ENCODE data around the gene OTOGL. TPM values are rescaled to one million over a fixed set of nuclear protein-coding genes. Genes with fewer than 3 reads are reported as not detected.

OTOGL gene
- total RNA-seq, 1 donor from 2014 or later, result not detected

DNA sequence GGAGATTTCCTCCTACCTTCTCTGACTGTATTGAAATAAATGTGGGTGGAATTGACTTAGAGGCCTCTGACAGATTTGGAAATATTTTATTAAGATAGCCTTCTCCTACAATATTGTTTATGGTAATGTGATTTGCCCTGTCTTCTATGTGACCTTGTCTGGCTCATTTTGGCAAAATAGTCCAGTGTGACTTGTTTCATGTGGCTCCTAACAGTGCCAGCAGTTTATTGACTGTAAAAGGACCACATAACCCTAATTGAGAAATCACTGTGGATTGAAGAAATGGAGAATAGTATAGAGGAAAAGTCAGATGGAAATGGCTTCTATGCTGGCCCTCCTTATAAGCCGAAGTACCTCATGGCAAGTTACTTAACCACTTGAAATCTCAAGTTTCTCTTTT lies 173.8 kb downstream of the OTOGL start:
- Mint-ChIP-seq H3K4me1 (no peaks in the 10 kb centered on the region), H3K27ac (no peak overlapping the region), H3K36me3 (ENCODE audit: low read depth) (no peaks in the 10 kb centered on the region), H3K4me3 (no peak overlapping the region), H3K27me3 (peaks cover 2% of the 10 kb centered on the region), H3K9me3 (no peaks in the 10 kb centered on the region)
- ATAC-seq (ENCODE audit: low read depth) (no peak), DNase-seq (no peak)
- ChIA-PET POLR2A (no interaction called here), CTCF (no interaction called here)
- TF ChIP-seq, protein P1, sequence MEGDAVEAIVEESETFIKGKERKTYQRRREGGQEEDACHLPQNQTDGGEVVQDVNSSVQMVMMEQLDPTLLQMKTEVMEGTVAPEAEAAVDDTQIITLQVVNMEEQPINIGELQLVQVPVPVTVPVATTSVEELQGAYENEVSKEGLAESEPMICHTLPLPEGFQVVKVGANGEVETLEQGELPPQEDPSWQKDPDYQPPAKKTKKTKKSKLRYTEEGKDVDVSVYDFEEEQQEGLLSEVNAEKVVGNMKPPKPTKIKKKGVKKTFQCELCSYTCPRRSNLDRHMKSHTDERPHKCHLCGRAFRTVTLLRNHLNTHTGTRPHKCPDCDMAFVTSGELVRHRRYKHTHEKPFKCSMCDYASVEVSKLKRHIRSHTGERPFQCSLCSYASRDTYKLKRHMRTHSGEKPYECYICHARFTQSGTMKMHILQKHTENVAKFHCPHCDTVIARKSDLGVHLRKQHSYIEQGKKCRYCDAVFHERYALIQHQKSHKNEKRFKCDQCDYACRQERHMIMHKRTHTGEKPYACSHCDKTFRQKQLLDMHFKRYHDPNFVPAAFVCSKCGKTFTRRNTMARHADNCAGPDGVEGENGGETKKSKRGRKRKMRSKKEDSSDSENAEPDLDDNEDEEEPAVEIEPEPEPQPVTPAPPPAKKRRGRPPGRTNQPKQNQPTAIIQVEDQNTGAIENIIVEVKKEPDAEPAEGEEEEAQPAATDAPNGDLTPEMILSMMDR (IDR thresholded peaks at IDR 0.05), result no peak
- intact Hi-C loops (cut with micrococcal nuclease), result loop anchor here (5.0 to 10.0 kb wide), 2 partner anchors 81 to 538 kb away; no protein-coding TSS in a partner anchor

DNA sequence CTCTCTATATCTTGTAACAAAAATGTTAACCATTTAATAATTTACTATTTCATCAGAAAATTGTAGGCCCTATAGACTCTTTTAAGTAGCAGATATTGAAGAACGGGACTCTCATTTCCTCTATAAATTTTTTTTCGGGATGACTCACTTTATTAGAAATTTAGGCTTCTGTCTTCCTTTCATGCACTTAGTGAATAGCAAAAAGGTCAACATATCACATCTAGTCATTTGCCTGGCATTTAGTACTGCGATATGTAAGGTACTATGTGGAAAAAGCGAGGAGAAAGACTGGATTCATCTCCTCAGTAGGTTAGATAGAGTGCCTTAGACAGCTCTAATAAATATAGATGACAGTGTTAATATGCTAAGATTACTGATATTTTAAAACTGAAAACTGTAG lies 178.4 kb downstream of the OTOGL start:
- no peaks in the 10 kb centered on the region for H3K4me1 Mint-ChIP-seq
- ChIA-PET CTCF (no interaction called here), POLR2A (no interaction called here)
- no peaks in the 10 kb centered on the region for H3K9me3 Mint-ChIP-seq
- TF ChIP-seq, protein P1 (IDR thresholded peaks at IDR 0.05), result no peak
- H3K27ac Mint-ChIP-seq, result no peak overlapping the region
- DNase-seq (no peak), ATAC-seq (ENCODE audit: low read depth) (no peak)
- H3K4me3 Mint-ChIP-seq, result no peak overlapping the region
- no peaks in the 10 kb centered on the region for H3K27me3 Mint-ChIP-seq
- H3K36me3 Mint-ChIP-seq (ENCODE audit: low read depth), result no peaks in the 10 kb centered on the region
- intact Hi-C loops (cut with micrococcal nuclease), result loop anchor here (10.0 kb wide), 1 partner anchor 543 kb away; no protein-coding TSS in a partner anchor

DNA sequence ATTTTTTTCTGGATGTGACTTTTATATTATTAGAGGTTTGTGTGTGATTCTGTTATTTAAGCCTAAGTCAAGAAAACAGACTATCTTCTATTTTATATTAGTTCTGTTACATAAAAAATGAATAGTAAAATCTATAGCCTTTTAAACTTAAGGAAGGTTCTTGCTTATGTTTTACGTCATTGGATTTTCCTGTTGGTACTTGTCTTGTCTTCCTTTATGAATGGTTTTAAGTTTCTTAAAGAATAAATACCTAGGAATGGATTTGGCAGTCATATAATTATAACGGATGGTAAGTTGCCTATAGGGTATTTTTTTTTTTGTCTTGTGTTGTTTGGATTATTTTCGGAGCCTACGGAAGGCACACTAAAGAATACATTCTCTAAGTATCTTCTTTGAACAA lies 182.9 kb downstream of the OTOGL start:
- TF ChIP-seq, protein P1 (IDR thresholded peaks at IDR 0.05), result no peak
- DNase-seq (no peak), ATAC-seq (ENCODE audit: low read depth) (no peak)
- Mint-ChIP-seq H3K9me3 (no peaks in the 10 kb centered on the region), H3K4me1 (no peaks in the 10 kb centered on the region), H3K4me3 (no peak overlapping the region), H3K27me3 (no peaks in the 10 kb centered on the region), H3K36me3 (ENCODE audit: low read depth) (no peaks in the 10 kb centered on the region), H3K27ac (no peak overlapping the region)
- CTCF ChIA-PET, result no interaction called here
- intact Hi-C loops (cut with micrococcal nuclease), result no loop called here
- POLR2A ChIA-PET, result no interaction called here

DNA sequence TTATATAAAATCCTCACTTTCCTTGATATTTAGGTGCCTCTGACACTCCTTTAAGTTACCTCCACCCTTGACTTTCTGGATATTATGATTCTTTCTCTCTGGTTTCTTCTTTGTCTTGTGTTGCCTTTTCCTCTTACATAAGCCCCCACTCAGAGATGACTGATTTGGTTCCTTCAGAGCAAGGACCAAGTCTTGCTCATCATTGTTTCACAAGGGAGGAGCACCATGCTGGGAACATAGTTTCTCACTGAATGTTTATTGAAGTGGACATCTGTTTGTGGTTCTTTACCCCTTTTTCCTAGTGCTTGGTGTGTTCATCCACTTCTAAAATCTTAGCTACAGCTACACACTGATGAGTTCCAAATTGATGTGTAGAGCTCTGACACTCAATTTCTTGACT lies 183.4 kb downstream of the OTOGL start:
- Mint-ChIP-seq H3K4me3 (no peak overlapping the region), H3K27ac (no peak overlapping the region), H3K36me3 (ENCODE audit: low read depth) (no peaks in the 10 kb centered on the region), H3K9me3 (no peaks in the 10 kb centered on the region), H3K27me3 (no peaks in the 10 kb centered on the region), H3K4me1 (no peaks in the 10 kb centered on the region)
- TF ChIP-seq, protein P1 (IDR thresholded peaks at IDR 0.05), result no peak
- ATAC-seq (ENCODE audit: low read depth) (no peak), DNase-seq (no peak)
- ChIA-PET POLR2A (no interaction called here), CTCF (no interaction called here)
- intact Hi-C loops (cut with micrococcal nuclease), result no loop called here

DNA sequence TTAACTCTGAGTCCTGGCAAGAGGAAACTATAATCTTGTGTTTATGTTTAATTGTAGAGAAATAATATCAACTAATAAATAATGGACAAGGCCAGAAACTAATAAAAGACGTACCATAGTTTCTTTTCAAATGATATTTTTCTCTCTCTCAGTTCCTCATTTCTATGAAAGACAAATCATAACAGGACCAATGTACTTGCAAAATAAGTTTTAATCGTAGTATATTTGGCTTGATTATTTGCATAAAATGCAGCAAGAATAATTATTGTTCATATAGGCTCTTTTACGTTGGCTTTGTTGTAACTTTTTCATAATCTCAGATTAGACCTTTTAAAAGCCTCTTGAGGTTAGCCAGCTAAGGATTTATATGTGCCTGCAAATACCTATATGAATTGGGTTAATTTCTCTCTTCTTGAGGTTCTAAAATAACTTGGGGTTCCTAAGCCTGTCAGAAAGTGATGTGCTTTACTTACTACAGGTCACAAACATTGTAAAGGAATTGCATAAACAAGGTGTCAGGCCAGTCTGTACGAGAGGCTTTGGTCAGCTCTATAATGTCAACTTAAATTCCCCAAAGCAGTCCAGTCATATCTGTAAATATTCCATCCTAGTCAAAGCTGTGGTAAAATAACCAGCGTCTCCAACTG lies 191.9 kb downstream of the OTOGL start:
- Mint-ChIP-seq H3K27ac (no peak overlapping the region), H3K27me3 (no peaks in the 10 kb centered on the region), H3K9me3 (no peaks in the 10 kb centered on the region), H3K4me1 (no peaks in the 10 kb centered on the region), H3K36me3 (ENCODE audit: low read depth) (no peaks in the 10 kb centered on the region), H3K4me3 (no peak overlapping the region)
- POLR2A ChIA-PET, result no interaction called here
- ATAC-seq (ENCODE audit: low read depth), result no peak
- CTCF ChIA-PET, result no interaction called here
- DNase-seq, result no peak
- TF ChIP-seq, protein P1 (IDR thresholded peaks at IDR 0.05), result no peak
- intact Hi-C loops (cut with micrococcal nuclease), result no loop called here

Measured in activated B cell treated with CpG ODN at 0.5 μM for 24 hours (primary cell).